ENCODE results near the gene LRRC14B. TPM values are rescaled to one million over a fixed set of nuclear protein-coding genes. Genes with fewer than 3 reads are reported as not detected.
"Not testable (repeated sequence)": the region's sequence is repeated elsewhere in the genome, so short reads cannot be mapped to it uniquely, and the experiment has no call there.

LRRC14B gene
- total RNA-seq, 1 donor from 2014 or later: not detected

- Mint-ChIP-seq H3K27ac (ENCODE audit: unreplicated experiment) (no peak overlapping the region), H3K4me3 (ENCODE audit: unreplicated experiment) (no peak overlapping the region), H3K36me3 (ENCODE audit: low read depth) (peaks cover 39% of the 10 kb centered on the region), H3K9me3 (ENCODE audit: low read depth) (no peaks in the 10 kb centered on the region), H3K27me3 (ENCODE audit: low read depth) (no peaks in the 10 kb centered on the region), H3K4me1 (ENCODE audit: low read depth) (no peaks in the 10 kb centered on the region)
- DNase-seq (ENCODE audit: low spot score): no peak
- TF ChIP-seq CTCF (IDR thresholded peaks at IDR 0.05): no peak
Observed at GRCh38 chr5:234450-234849, 43.2 kb downstream of the LRRC14B start.

GRCh38 chr5:235527-235926, 44.2 kb downstream of the LRRC14B start:
- not testable (repeated sequence) for DNase-seq (ENCODE audit: low spot score); H3K4me3 Mint-ChIP-seq (ENCODE audit: unreplicated experiment); H3K27ac Mint-ChIP-seq (ENCODE audit: unreplicated experiment); H3K9me3 Mint-ChIP-seq (ENCODE audit: low read depth); H3K4me1 Mint-ChIP-seq (ENCODE audit: low read depth); H3K27me3 Mint-ChIP-seq (ENCODE audit: low read depth)
- peaks cover 43% of the 10 kb centered on the region for H3K36me3 Mint-ChIP-seq (ENCODE audit: low read depth)

- not testable (repeated sequence) for H3K27ac Mint-ChIP-seq (ENCODE audit: unreplicated experiment); H3K27me3 Mint-ChIP-seq (ENCODE audit: low read depth); DNase-seq (ENCODE audit: low spot score); H3K4me1 Mint-ChIP-seq (ENCODE audit: low read depth); H3K4me3 Mint-ChIP-seq (ENCODE audit: unreplicated experiment); H3K9me3 Mint-ChIP-seq (ENCODE audit: low read depth)
- peaks cover 52% of the 10 kb centered on the region for H3K36me3 Mint-ChIP-seq (ENCODE audit: low read depth)
Observed at GRCh38 chr5:237931-238330, 46.6 kb downstream of the LRRC14B start.

- peaks cover 45% of the 10 kb centered on the region for H3K36me3 Mint-ChIP-seq (ENCODE audit: low read depth)
- H3K4me3 Mint-ChIP-seq (ENCODE audit: unreplicated experiment); H3K27ac Mint-ChIP-seq (ENCODE audit: unreplicated experiment); DNase-seq (ENCODE audit: low spot score); H3K9me3 Mint-ChIP-seq (ENCODE audit: low read depth); H3K4me1 Mint-ChIP-seq (ENCODE audit: low read depth); H3K27me3 Mint-ChIP-seq (ENCODE audit: low read depth): not testable (repeated sequence)
Observed at GRCh38 chr5:240550-240949, 49.3 kb downstream of the LRRC14B start.

- not testable (repeated sequence) for H3K4me3 Mint-ChIP-seq (ENCODE audit: unreplicated experiment); H3K27ac Mint-ChIP-seq (ENCODE audit: unreplicated experiment); H3K27me3 Mint-ChIP-seq (ENCODE audit: low read depth); DNase-seq (ENCODE audit: low spot score); H3K4me1 Mint-ChIP-seq (ENCODE audit: low read depth); H3K9me3 Mint-ChIP-seq (ENCODE audit: low read depth)
- peaks cover 46% of the 10 kb centered on the region for H3K36me3 Mint-ChIP-seq (ENCODE audit: low read depth)
Observed at GRCh38 chr5:241045-241669, 49.9 kb downstream of the LRRC14B start.

GRCh38 chr5:243683-244367, 52.5 kb downstream of the LRRC14B start:
- not testable (repeated sequence) for H3K4me1 Mint-ChIP-seq (ENCODE audit: low read depth); H3K4me3 Mint-ChIP-seq (ENCODE audit: unreplicated experiment); H3K9me3 Mint-ChIP-seq (ENCODE audit: low read depth); H3K27me3 Mint-ChIP-seq (ENCODE audit: low read depth); H3K27ac Mint-ChIP-seq (ENCODE audit: unreplicated experiment); DNase-seq (ENCODE audit: low spot score)
- H3K36me3 Mint-ChIP-seq (ENCODE audit: low read depth): peaks cover 56% of the 10 kb centered on the region

- H3K27ac Mint-ChIP-seq (ENCODE audit: unreplicated experiment); H3K4me1 Mint-ChIP-seq (ENCODE audit: low read depth); DNase-seq (ENCODE audit: low spot score); H3K4me3 Mint-ChIP-seq (ENCODE audit: unreplicated experiment); H3K27me3 Mint-ChIP-seq (ENCODE audit: low read depth); H3K9me3 Mint-ChIP-seq (ENCODE audit: low read depth): not testable (repeated sequence)
- peaks cover 52% of the 10 kb centered on the region for H3K36me3 Mint-ChIP-seq (ENCODE audit: low read depth)
Observed at GRCh38 chr5:245717-246116, 54.4 kb downstream of the LRRC14B start.

Other genes with a start within 250 kb of the LRRC14B start
- 1.4 to 10.2 TPM (median 2.0 TPM) in 3 replicates for gene PLEKHG4B, start 99.3 kb upstream of the LRRC14B start, total RNA-seq
- 8.0 to 10.4 TPM (median 9.6 TPM) in 3 replicates for gene CCDC127, start 26.7 kb downstream of the LRRC14B start, total RNA-seq
- 79.7 to 95.5 TPM (median 81.5 TPM) in 3 replicates for gene SDHA, start 26.8 kb downstream of the LRRC14B start, total RNA-seq
- 71.9 to 89.8 TPM (median 74.0 TPM) in 3 replicates for gene PDCD6, start 80.2 kb downstream of the LRRC14B start, total RNA-seq
- 9.3 to 17.3 TPM (median 13.4 TPM) in 3 replicates for gene AHRR, start 130.2 kb downstream of the LRRC14B start, total RNA-seq